ENCODE results near the gene CDH16.
"Not testable (repeated sequence)": the region's sequence is repeated elsewhere in the genome, so short reads cannot be mapped to it uniquely, and the experiment has no call there.

Gene CDH16

DNA sequence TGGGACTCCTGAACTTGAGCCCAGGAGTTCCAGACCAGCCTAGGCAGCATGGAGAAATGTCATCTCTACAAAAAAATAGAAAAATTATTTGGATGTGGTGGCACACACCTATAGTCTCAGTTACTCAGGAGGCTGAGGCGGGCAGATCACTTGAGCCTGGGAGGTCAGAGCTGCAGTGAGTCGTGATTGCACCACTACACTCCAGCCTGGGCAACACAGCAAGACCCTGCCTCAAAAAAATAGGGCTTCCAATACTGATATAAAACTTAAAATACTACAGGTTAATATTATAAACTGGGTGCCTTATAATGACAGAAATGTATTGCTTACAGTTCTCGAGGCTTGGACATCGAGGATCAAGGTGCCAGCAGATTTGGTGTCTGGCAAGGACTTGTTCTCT is 27.3 kb upstream of the CDH16 start:
- WGBS, 2 donors (ENCODE audit: extremely low coverage in 2 of 2, insufficient read length in 2 of 2, insufficient replicate concordance in 1 of 2): no CpG with 5 or more reads among the region's 4 CpGs

DNA sequence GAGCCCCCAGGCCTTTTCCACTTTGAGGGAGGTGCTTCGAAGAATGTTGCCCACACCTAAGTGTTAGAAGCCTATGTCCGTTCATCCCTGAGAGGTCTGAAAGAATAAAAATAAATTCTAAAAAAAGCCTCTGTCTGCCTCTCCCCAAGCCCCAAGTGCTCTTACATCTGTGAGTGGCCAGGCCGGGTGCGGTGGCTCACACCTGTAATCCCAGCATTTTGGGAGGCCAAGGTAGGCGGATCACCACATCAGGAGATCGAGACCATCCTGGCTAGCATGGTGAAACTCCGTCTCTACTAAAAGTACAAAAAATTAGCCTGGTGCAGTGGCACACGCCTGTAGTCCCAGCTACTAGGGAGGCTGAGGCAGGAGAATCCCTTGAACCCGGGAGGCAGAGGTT is 26.3 kb upstream of the CDH16 start:
- not testable (repeated sequence) for H3K14ac ChIP-seq (ENCODE audit: low read length); H4K8ac ChIP-seq (ENCODE audit: low read depth, low read length); H3K79me1 ChIP-seq (ENCODE audit: low read depth, low read length); H2AK5ac ChIP-seq (ENCODE audit: low read depth, low read length); H3K9me3 ChIP-seq (replicated peaks in 1 of 2; ENCODE audit: control insufficient read depth in 2 of 2, insufficient read depth in 1 of 2, low read depth in 1 of 2, low read length in 2 of 2); H2BK12ac ChIP-seq (ENCODE audit: low read length); H2BK15ac ChIP-seq (ENCODE audit: low read length); H2BK120ac ChIP-seq (ENCODE audit: low read depth, low read length); H2AFZ ChIP-seq (ENCODE audit: low read length); DNase-seq (ENCODE audit: low spot score); H3K18ac ChIP-seq (ENCODE audit: low read length); H3K4me2 ChIP-seq (ENCODE audit: insufficient read depth, low read length, poor library complexity, severe bottlenecking); H3K4me3 ChIP-seq (ENCODE audit: low read length in 2 of 2); H3K27ac ChIP-seq (replicated peaks; ENCODE audit: low read length); H3K4me1 ChIP-seq (ENCODE audit: control insufficient read depth in 2 of 2, insufficient read depth in 1 of 2, low read depth in 1 of 2, low read length in 2 of 2); H3K9ac ChIP-seq (ENCODE audit: low read depth, low read length, poor library complexity); H2BK5ac ChIP-seq (ENCODE audit: low read length); H3K4ac ChIP-seq (ENCODE audit: low read length); H4K91ac ChIP-seq (ENCODE audit: low read depth, low read length, poor library complexity); H3K23ac ChIP-seq (ENCODE audit: low read depth, low read length, poor library complexity)
- peaks cover 24 to 42% of the 10 kb centered on the region in 2 donors for H3K36me3 ChIP-seq (replicated peaks in 1 of 2; ENCODE audit: control insufficient read depth in 2 of 2, insufficient read depth in 2 of 2, low read length in 2 of 2)
- WGBS, 2 donors (ENCODE audit: extremely low coverage in 2 of 2, insufficient read length in 2 of 2, insufficient replicate concordance in 1 of 2): no CpG with 5 or more reads among the region's 9 CpGs
- H3K27me3 ChIP-seq (ENCODE audit: control insufficient read depth in 3 of 3, insufficient read depth in 3 of 3, low read depth in 1 of 3, low read length in 3 of 3): peaks cover 0 to 29% (median 8%) of the 10 kb centered on the region in 3 experiments

More for the DNA sequence above, 27.3 kb upstream of the CDH16 start:
- Histone ChIP-seq H4K8ac (ENCODE audit: low read depth, low read length) (no peak overlapping the region), H2BK15ac (ENCODE audit: low read length) (no peak overlapping the region), H2AFZ (ENCODE audit: low read length) (no peak overlapping the region), H3K18ac (ENCODE audit: low read length) (no peak overlapping the region), H2AK5ac (ENCODE audit: low read depth, low read length) (no peak overlapping the region), H3K14ac (ENCODE audit: low read length) (no peak overlapping the region), H3K36me3 (replicated peaks in 1 of 2; ENCODE audit: control insufficient read depth in 2 of 2, insufficient read depth in 2 of 2, low read length in 2 of 2) (peaks cover 17 to 32% of the 10 kb centered on the region in 2 donors), H3K4me3 (ENCODE audit: low read length in 2 of 2) (no peak overlapping the region), H3K23ac (ENCODE audit: low read depth, low read length, poor library complexity) (no peak overlapping the region), H3K4me2 (ENCODE audit: insufficient read depth, low read length, poor library complexity, severe bottlenecking) (no peak overlapping the region), H2BK120ac (ENCODE audit: low read depth, low read length) (no peak overlapping the region), H3K4ac (ENCODE audit: low read length) (no peak overlapping the region), H3K27ac (replicated peaks; ENCODE audit: low read length) (no peak overlapping the region), H3K79me1 (ENCODE audit: low read depth, low read length) (no peaks in the 10 kb centered on the region), H3K4me1 (ENCODE audit: control insufficient read depth in 2 of 2, insufficient read depth in 1 of 2, low read depth in 1 of 2, low read length in 2 of 2) (no peaks in the 10 kb centered on the region), H3K27me3 (ENCODE audit: control insufficient read depth in 3 of 3, insufficient read depth in 3 of 3, low read depth in 1 of 3, low read length in 3 of 3) (peaks cover 0 to 29% (median 8%) of the 10 kb centered on the region in 3 experiments), H2BK12ac (ENCODE audit: low read length) (no peak overlapping the region), H3K9ac (ENCODE audit: low read depth, low read length, poor library complexity) (no peak overlapping the region), H2BK5ac (ENCODE audit: low read length) (no peak overlapping the region), H3K9me3 (replicated peaks in 1 of 2; ENCODE audit: control insufficient read depth in 2 of 2, insufficient read depth in 1 of 2, low read depth in 1 of 2, low read length in 2 of 2) (peaks cover 0 to 2% of the 10 kb centered on the region in 2 donors), H4K91ac (ENCODE audit: low read depth, low read length, poor library complexity) (no peak overlapping the region)
- no peak for DNase-seq (ENCODE audit: low spot score)

DNA sequence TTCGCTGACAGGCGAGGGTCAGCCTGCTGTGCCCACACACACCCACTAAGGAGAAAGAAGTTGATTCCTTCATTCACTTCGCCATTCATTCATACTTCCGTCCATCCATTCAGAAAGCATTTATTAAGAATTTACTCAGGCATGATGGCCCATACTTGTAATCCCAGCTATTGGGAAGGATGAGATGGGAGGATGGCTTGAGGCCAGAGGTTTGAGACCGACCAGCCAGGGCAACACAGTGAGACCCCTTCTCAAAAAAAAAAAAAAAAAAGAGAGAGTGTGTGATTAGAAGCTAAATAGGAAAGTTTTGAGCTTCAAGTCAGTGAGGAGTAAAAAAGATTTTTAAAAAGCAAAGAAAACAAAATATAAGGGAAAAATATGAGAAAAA is 25.4 kb upstream of the CDH16 start:
- no peak overlapping the region for H2BK5ac ChIP-seq (ENCODE audit: low read length)
- no peak overlapping the region for H3K14ac ChIP-seq (ENCODE audit: low read length)
- no peak overlapping the region for H3K18ac ChIP-seq (ENCODE audit: low read length)
- H2AFZ ChIP-seq (ENCODE audit: low read length): no peak overlapping the region
- no peak overlapping the region for H2BK12ac ChIP-seq (ENCODE audit: low read length)
- peaks cover 0 to 21% (median under 1%) of the 10 kb centered on the region in 3 experiments for H3K27me3 ChIP-seq (ENCODE audit: control insufficient read depth in 3 of 3, insufficient read depth in 3 of 3, low read depth in 1 of 3, low read length in 3 of 3)
- H2AK5ac ChIP-seq (ENCODE audit: low read depth, low read length): no peak overlapping the region
- H3K4me3 ChIP-seq (ENCODE audit: low read length in 2 of 2): no peak overlapping the region
- H2BK120ac ChIP-seq (ENCODE audit: low read depth, low read length): no peak overlapping the region
- WGBS, 2 donors (ENCODE audit: extremely low coverage in 2 of 2, insufficient read length in 2 of 2, insufficient replicate concordance in 1 of 2): no CpG with 5 or more reads among the region's 5 CpGs
- peaks cover 0 to 2% of the 10 kb centered on the region in 2 donors for H3K9me3 ChIP-seq (replicated peaks in 1 of 2; ENCODE audit: control insufficient read depth in 2 of 2, insufficient read depth in 1 of 2, low read depth in 1 of 2, low read length in 2 of 2)
- no peak overlapping the region for H3K4me2 ChIP-seq (ENCODE audit: insufficient read depth, low read length, poor library complexity, severe bottlenecking)
- no peak for DNase-seq (ENCODE audit: low spot score)
- H3K27ac ChIP-seq (replicated peaks; ENCODE audit: low read length): no peak overlapping the region
- no peaks in the 10 kb centered on the region for H3K4me1 ChIP-seq (ENCODE audit: control insufficient read depth in 2 of 2, insufficient read depth in 1 of 2, low read depth in 1 of 2, low read length in 2 of 2)
- no peak overlapping the region for H3K4ac ChIP-seq (ENCODE audit: low read length)
- no peak overlapping the region for H2BK15ac ChIP-seq (ENCODE audit: low read length)
- H4K91ac ChIP-seq (ENCODE audit: low read depth, low read length, poor library complexity): no peak overlapping the region
- peaks cover 26 to 51% of the 10 kb centered on the region in 2 donors for H3K36me3 ChIP-seq (replicated peaks in 1 of 2; ENCODE audit: control insufficient read depth in 2 of 2, insufficient read depth in 2 of 2, low read length in 2 of 2)
- H3K23ac ChIP-seq (ENCODE audit: low read depth, low read length, poor library complexity): no peak overlapping the region
- no peak overlapping the region for H3K9ac ChIP-seq (ENCODE audit: low read depth, low read length, poor library complexity)
- H3K79me1 ChIP-seq (ENCODE audit: low read depth, low read length): peaks cover 1% of the 10 kb centered on the region
- H4K8ac ChIP-seq (ENCODE audit: low read depth, low read length): no peak overlapping the region

DNA sequence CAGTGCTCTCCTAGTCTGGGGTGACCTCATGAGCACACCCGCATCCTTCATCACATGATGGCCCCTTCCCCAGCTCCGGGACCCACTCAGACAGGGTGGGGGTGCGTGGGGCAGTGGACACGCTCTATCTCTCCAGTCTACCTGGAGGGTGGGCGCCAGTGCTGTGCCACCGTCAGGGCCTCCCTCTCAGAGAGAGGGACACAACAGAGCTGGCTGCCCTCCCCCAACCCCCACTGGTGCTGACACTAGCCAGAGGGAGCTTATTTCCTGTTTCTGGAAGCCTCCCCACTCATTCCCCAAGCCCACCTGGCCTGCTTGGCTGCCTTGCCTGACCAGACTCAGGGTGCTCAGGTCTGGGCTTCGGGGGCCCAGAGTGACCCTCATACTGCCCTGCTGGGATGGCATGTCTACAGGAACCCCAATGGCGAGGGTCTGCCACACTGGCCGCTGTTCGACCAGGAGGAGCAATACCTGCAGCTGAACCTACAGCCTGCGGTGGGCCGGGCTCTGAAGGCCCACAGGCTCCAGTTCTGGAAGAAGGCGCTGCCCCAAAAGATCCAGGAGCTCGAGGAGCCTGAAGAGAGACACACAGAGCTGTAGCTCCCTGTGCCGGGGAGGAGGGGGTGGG is 24.9 kb upstream of the CDH16 start:
- no peak overlapping the region for H4K91ac ChIP-seq (ENCODE audit: low read depth, low read length, poor library complexity)
- no peak overlapping the region for H3K27ac ChIP-seq (replicated peaks; ENCODE audit: low read length)
- no peak overlapping the region for H4K8ac ChIP-seq (ENCODE audit: low read depth, low read length)
- no CpG with 5 or more reads among the region's 15 CpGs for WGBS, 2 donors (ENCODE audit: extremely low coverage in 2 of 2, insufficient read length in 2 of 2, insufficient replicate concordance in 1 of 2)
- H2AK5ac ChIP-seq (ENCODE audit: low read depth, low read length): no peak overlapping the region
- H3K9me3 ChIP-seq (replicated peaks in 1 of 2; ENCODE audit: control insufficient read depth in 2 of 2, insufficient read depth in 1 of 2, low read depth in 1 of 2, low read length in 2 of 2): peaks cover 0 to 2% of the 10 kb centered on the region in 2 donors
- H2BK15ac ChIP-seq (ENCODE audit: low read length): no peak overlapping the region
- no peak overlapping the region for H3K23ac ChIP-seq (ENCODE audit: low read depth, low read length, poor library complexity)
- H3K4me3 ChIP-seq (ENCODE audit: low read length in 2 of 2): no peak overlapping the region
- H3K36me3 ChIP-seq (replicated peaks in 1 of 2; ENCODE audit: control insufficient read depth in 2 of 2, insufficient read depth in 2 of 2, low read length in 2 of 2): peaks cover 26 to 56% of the 10 kb centered on the region in 2 donors
- H2BK120ac ChIP-seq (ENCODE audit: low read depth, low read length): no peak overlapping the region
- H3K4me1 ChIP-seq (ENCODE audit: control insufficient read depth in 2 of 2, insufficient read depth in 1 of 2, low read depth in 1 of 2, low read length in 2 of 2): no peaks in the 10 kb centered on the region
- no peak overlapping the region for H2BK12ac ChIP-seq (ENCODE audit: low read length)
- H3K4me2 ChIP-seq (ENCODE audit: insufficient read depth, low read length, poor library complexity, severe bottlenecking): no peak overlapping the region
- no peak overlapping the region for H3K14ac ChIP-seq (ENCODE audit: low read length)
- no peak overlapping the region for H2BK5ac ChIP-seq (ENCODE audit: low read length)
- peaks cover 1% of the 10 kb centered on the region for H3K79me1 ChIP-seq (ENCODE audit: low read depth, low read length)
- H3K4ac ChIP-seq (ENCODE audit: low read length): no peak overlapping the region
- no peak overlapping the region for H2AFZ ChIP-seq (ENCODE audit: low read length)
- no peak overlapping the region for H3K9ac ChIP-seq (ENCODE audit: low read depth, low read length, poor library complexity)
- H3K18ac ChIP-seq (ENCODE audit: low read length): no peak overlapping the region
- no peak for DNase-seq (ENCODE audit: low spot score)
- peaks cover 0 to 16% (median 0%) of the 10 kb centered on the region in 3 experiments for H3K27me3 ChIP-seq (ENCODE audit: control insufficient read depth in 3 of 3, insufficient read depth in 3 of 3, low read depth in 1 of 3, low read length in 3 of 3)

All from neuronal stem cell (in vitro differentiated cells).